HG03108 (cell line): ENCODE measurements around the gene C15orf61.

Experiments used
- ATAC-seq: cut with Tn5 transposase; IDR thresholded peaks from one replicate; pipeline ENCODE4 v1.9.1; 2021; ENCODE audit warnings: moderate library complexity; ENCODE audit not compliant: unreplicated experiment

Gene C15orf61

GRCh38 chr15:67579164-67579563 is 58.2 kb downstream of the C15orf61 start:
- ATAC-seq = no peak
